Retina (tissue), 1 donor: ENCODE results near the gene CLRN1.
"Not testable (repeated sequence)": the region's sequence is repeated elsewhere in the genome, so short reads cannot be mapped to it uniquely, and the experiment has no call there.

Source experiments
- DNase-seq: peaks from one replicate; pipeline ENCODE4 v3.0.0-alpha.2; 2016

Gene CLRN1

DNA sequence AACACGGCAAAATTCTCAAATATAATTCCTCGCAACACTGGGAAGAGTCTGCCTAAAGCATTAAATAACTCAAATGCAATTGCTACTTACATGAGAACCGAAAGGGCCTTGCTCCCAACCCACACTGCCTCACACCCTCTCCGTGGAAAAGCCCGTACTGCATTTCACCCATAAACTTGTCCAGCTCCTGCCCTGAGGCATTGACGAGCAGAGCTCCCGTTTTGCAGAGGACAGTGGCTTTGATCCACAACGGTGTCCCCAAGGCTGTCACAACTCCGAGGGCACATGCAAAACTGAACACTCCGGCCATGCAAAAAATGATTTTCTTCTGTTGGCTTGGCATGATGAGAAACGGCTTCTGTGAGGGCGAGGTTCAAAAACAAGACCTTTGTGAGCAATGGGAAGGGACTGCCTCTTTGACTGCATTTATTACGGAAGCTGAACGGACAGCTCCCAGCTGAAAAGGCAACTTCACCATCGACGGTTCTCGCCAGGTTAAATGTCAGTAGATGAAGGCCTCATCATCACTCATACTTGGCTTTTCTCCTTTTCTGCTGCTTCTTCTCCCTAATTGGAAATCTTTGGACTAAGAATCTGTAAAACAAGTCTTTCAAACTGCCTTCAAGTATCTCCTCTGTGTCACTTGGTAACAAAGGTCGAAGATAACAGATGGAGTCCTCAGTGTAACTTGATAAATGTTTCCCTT lies at the start of gene CLRN1:
CLRN1 (minus strand) TSS at position 362 of the 706 bp plus-strand sequence; CDS start at position 343, 19 bp downstream.
- peak; percentile 82 for DNase-seq

DNA sequence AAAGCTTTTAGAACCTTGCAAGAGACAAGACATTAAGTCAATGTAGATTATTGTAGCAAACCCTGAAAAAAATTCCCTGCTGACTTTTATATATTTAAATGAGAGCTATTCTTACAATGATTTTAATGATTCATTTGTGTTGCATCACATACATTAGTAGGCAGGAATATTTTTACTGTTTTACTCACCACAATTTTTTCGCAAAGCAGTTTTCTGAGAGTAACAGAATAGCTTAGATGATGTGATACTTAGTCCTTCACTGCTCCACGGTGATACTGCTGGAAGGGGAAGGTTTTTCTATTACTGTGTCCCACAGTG lies 43.9 kb upstream of the CLRN1 start:
- DNase-seq: no peak

- no peak for DNase-seq
These were observed 43.4 kb upstream of the CLRN1 start for GRCh38 chr3:151015767-151016477.

- DNase-seq: no peak
These were observed 42.7 kb upstream of the CLRN1 start for GRCh38 chr3:151015181-151015580.

DNA sequence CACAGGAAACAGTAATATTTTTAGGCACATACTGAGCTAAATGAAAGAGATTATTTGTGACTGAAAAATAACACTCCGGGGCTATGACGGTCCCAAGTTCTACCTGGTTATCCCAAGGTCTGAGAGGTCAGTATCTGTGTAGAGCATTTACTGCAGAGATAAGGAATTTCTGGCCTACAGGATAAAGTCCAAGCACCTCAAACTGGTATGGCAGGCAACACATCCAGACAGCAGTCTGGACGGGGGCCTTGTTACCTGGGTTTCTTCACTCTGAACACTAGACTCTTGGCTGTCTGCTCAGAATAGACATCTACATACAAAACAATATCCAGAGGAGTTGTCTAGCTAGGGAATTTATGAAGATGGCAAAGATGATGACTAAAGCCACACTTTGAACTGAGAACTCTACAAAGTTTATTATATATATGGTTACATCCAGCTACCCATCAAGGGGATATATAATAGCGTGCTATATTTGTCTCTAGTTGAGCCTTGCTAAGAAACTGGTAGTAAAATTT lies 42.0 kb upstream of the CLRN1 start:
- DNase-seq: no peak

- no peak for DNase-seq
These were observed 40.2 kb upstream of the CLRN1 start for GRCh38 chr3:151012753-151013152.

GRCh38 chr3:151011427-151011826 lies 38.9 kb upstream of the CLRN1 start:
- DNase-seq: peak; percentile 31

DNA sequence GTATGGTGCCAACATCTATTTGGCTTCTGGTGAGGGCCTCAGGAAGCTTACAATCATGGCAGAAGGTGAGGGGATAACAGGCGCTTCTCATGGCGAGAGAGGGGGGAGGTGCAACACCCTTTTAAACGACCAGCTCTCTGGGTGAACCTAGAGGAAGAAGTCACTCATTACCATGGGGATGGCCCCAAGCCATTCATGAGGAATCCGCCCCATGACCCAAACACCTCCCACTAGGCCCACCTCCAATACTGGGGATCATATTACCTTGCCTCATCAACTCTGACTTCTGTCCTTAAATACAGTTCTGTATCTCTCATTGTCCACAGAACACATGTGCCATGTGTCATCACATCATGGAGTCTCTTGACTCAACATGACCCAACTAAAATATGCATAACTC lies 37.5 kb upstream of the CLRN1 start:
- DNase-seq: no peak

GRCh38 chr3:151009430-151009829 lies 36.9 kb upstream of the CLRN1 start:
- no peak for DNase-seq

- no peak for DNase-seq
These were observed 36.2 kb upstream of the CLRN1 start for GRCh38 chr3:151008699-151009098.

DNA sequence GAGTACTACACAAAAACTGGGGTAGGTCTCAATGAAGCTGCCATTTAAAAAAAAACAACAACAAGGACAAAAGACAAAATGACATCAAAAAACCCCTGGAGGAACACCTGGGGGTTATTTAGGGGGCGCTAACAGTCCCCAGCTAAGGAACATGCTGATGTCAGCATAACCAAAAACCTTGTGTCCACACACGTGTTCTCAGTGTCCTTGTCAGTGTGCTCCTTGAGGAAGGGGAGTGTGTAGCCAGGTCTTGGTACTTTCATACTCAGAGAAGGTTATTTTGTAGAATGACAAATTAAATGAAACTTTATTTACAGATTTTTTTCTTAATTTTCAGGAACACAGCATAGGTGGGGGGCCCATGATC lies 31.2 kb upstream of the CLRN1 start:
- no peak for DNase-seq

GRCh38 chr3:151003029-151003767 lies 30.7 kb upstream of the CLRN1 start:
- DNase-seq: no peak

DNA sequence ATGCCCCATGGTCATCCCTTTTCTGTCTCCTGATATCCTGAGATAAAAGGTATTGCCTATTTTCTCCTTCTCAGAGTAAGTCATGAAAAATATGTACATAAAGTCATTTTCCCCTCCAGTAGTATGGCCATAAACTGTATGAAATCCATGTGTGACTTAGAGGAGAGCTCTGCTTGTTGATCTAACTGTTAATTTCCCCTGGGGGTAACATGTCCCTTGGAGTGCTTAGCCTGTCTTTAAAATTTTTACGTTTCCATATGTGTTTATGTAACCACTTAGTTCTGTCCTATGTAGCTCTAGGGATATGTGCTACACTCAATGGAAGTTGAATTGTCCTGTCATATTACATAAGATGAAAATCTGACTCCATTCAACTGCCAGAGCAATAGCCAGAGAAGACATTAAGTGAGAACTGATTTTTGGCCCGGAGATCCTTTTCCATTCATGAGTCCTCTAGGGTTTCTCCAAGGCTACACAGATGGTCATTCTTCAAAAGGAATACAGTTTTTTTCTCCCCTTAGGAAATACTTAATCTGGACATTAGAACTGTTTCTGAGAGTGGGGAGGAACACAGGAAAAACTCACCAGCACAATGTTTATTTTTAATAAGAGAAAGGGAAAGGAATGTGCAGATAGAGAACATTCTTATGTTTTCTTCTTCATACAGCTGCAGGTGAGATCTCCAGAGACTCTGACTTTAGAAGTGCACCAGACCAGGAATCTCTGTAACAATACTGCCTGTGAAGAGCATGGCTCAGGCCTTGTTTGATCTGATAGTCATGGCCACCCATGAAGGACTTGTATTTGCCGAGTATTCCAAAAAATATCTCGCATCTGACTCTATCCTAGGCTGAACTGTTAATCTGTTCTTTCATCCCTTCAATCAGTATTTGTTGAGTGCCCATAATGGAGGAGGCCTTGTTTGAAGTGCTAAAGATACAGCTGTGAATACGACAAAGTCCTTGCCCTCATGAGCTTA lies 29.8 kb upstream of the CLRN1 start:
- DNase-seq: no peak

DNA sequence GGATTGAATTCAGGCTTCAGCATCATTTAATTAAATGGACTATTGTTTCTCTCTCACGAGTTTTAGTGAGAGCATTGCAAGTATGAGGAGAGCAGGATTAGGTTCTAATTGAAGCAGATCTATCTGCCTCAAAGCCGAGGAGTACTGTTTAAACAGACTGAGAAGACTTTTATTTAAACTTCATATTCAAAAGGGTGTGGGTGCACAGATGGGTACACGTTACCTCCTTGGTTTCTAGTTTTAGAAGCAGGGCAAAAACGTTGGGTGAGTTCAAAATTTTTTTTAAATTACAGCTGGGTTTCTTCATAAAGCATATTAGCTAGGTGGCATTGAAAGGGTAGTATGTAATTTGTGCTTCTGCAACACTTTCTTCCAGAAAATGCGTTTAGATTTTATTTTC lies 26.5 kb upstream of the CLRN1 start:
- DNase-seq: no peak

GRCh38 chr3:150996731-150997130 lies 24.2 kb upstream of the CLRN1 start:
- DNase-seq: no peak

- DNase-seq: no peak
These were observed 23.0 kb upstream of the CLRN1 start for GRCh38 chr3:150995510-150995909.

DNA sequence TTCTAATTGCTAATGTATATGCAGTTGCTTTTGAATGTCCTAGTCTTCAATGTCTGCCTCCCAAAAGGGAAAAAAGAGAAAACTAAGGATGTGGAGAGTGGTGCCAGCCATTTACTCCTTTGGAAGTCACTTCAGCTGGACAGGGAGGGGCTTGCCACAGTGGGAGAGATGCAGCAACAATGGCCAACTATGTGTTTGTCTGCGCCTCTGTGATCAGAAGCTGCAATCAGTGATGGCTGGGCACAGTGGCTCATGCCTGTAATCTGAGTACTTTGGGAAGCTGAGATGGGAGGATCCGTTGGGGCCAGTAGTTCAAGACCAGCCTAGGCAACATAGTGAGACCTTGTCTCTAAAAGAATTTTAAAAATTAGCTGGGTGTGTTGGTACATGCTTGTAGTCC lies 16.7 kb upstream of the CLRN1 start:
- no peak for DNase-seq

GRCh38 chr3:150988395-150988794 lies 15.9 kb upstream of the CLRN1 start:
- DNase-seq: not testable (repeated sequence)

- DNase-seq: no peak
These were observed 13.2 kb upstream of the CLRN1 start for GRCh38 chr3:150985711-150986110.

GRCh38 chr3:150984066-150984465 lies 11.5 kb upstream of the CLRN1 start:
- DNase-seq: no peak

DNA sequence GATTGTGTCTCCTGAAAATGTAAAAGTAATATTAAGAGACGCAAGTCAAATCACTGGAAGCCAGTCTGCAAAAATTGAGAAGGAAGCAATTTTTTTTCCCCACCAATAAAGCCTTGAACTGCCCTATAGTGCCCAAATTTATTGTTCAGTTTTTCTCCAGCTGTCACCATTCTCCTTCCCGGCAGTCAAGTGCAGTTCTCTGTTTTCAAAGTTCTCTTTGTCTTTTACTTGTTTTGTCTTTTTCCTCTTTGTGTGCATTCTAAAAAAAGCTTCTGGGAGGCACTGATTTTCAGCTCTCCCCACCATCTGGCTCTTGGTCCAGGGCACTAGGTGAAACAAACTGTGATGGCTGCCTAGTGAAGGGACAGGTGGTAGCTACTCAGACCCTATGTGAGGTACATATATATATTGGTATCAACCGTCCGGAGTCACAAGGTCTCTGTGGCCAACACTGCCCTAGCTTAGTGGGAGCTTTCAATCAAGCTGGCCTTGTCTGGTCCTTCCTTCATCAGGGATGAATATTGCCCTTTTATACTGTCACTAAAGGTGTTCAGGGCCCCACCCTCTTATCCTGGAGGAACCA lies 6.1 kb upstream of the CLRN1 start:
- no peak for DNase-seq

- peak; percentile 28 for DNase-seq
These were observed 3.5 kb upstream of the CLRN1 start for GRCh38 chr3:150975992-150976368.
